DND-41 (cell line): ENCODE results near the gene CGB5.
"Not testable (repeated sequence)": the region's sequence is repeated elsewhere in the genome, so short reads cannot be mapped to it uniquely, and the experiment has no call there.

Experiments used
- EZH2 ChIP-seq: IDR thresholded peaks from 3 replicates; pipeline ENCODE4 v1.6.1; 2012; ENCODE audit warnings: borderline replicate concordance, low read depth, mild to moderate bottlenecking, moderate library complexity, low read length, inconsistent platforms; ENCODE audit not compliant: severe bottlenecking
- TF ChIP-seq, protein P1 (sequence below): IDR thresholded peaks from 2 replicates; pipeline ENCODE4 v1.5.1; 2012; ENCODE audit warnings: borderline replicate concordance, low read length, moderate library complexity, mild to moderate bottlenecking; ENCODE audit not compliant: poor library complexity, severe bottlenecking; ENCODE audit errors: extremely low read depth

DNA sequence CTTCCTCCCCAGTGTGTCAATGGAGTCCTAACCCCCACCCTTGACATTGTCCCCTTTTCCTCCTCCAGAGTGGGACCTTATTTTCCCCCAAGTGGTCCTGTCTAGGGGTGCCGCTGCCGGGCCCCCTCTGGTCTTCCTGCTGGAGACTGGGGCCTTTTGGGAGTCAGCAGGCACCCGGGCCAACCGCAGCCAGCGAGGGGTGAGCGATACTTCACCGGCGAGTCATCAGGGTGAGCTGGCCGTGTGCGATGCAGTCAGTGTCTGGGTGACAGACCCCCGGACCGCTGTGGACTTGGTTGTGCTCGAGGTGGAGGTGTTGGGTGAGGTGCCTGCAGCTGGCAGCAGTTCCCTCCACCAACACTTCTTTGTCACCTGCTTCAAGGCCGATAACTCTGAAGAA, 13.9 kb upstream of the CGB5 start:
- TF ChIP-seq, protein P1, sequence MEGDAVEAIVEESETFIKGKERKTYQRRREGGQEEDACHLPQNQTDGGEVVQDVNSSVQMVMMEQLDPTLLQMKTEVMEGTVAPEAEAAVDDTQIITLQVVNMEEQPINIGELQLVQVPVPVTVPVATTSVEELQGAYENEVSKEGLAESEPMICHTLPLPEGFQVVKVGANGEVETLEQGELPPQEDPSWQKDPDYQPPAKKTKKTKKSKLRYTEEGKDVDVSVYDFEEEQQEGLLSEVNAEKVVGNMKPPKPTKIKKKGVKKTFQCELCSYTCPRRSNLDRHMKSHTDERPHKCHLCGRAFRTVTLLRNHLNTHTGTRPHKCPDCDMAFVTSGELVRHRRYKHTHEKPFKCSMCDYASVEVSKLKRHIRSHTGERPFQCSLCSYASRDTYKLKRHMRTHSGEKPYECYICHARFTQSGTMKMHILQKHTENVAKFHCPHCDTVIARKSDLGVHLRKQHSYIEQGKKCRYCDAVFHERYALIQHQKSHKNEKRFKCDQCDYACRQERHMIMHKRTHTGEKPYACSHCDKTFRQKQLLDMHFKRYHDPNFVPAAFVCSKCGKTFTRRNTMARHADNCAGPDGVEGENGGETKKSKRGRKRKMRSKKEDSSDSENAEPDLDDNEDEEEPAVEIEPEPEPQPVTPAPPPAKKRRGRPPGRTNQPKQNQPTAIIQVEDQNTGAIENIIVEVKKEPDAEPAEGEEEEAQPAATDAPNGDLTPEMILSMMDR = not testable (repeated sequence)
- TF ChIP-seq EZH2 = not testable (repeated sequence)
